Measurements from ENCODE around the gene IGSF9. TPM values are rescaled to one million over a fixed set of nuclear protein-coding genes. Genes with fewer than 3 reads are reported as not detected.
A peak's percentile ranks its signal among the peaks of the same experiment; 100 is the strongest.

Gene IGSF9
- total RNA-seq, 1 donor from 2014 or later: 8.7 TPM

GRCh38 chr1:159973350-159973940, 28.0 kb upstream of the IGSF9 start:
- no peak for DNase-seq

- no peak for DNase-seq
Measured at GRCh38 chr1:159972443-159973205, 27.2 kb upstream of the IGSF9 start.

DNA sequence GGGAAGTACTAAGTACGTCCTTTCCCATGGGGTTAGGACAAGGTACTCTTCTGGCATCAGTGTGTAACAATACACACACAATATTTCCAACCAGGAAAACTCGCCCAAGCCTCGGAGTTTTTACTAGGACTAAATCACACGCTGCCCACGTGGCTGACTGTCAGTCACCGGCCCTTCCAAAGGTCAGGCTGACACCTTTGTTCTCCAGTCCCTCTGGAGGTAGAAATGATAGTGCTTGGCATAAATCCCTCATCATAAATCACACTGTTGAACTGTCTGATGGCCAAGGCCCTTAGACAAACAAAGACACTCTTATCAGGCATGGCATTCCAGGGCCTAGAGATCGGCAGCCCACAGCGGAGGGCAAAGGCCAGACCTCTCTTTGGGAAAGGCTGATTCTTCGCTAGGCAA, 25.5 kb upstream of the IGSF9 start:
- no peak for DNase-seq

DNA sequence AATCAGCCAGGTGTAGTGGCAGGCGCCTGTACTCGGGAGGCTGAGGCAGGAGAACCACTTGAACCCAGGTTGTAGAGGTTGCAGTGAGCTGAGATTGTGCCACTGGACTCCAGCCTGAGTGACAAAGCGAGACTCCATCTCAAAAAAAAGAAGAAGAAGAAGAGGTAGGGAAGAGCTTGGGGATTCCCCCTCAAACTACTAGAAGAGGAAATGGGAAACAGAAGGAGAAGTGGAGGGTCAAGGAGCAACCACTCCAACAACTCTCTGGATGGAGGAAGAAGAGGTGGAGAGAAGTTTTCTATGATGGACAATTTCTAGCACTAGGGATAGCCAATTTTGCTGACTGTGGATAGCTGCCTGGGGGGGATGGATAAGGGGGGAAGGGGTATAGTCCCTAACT, 23.5 kb upstream of the IGSF9 start:
- no peak for DNase-seq

- no peak for DNase-seq
Measured at GRCh38 chr1:159965263-159965662, 19.9 kb upstream of the IGSF9 start.

DNA sequence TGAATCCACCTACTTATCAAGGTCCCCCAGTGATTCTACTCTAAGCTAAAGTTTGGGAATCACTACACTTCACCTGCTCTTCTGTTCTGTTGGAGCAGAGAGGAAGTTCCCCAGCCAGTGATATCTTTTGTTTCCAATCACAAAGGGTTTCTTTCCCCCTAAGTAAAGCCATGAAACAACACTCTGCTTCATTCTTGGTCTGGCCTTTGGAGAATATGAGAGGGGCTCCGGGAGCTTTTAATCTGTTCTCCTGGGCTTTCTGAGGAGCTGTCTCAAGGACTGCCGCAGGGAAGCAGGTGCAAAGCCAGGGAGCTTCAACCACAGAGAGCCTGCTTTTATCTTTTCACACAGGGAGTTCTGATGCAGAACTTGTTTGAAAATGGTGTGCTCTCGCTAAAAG, 18.7 kb upstream of the IGSF9 start:
- no peak for DNase-seq

DNA sequence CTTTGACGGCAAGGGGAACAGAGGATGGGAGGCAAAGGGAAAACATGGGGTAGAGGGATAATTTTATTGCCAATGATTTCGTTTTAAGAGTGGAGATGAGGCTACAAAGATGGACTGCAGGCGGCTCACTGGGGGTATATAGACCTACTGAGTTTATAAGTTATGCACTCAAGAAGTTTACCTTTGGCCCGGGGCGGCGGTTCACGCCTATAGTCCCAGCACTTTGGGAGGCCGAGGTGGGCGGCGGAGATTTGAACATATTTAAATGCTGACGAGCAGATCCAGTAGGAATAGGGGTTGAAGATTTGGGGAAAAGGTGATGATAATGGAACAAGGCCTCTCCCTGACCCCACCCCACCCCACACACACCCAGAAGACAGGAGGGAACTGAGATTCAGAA, 16.8 kb upstream of the IGSF9 start:
- DNase-seq: no peak

DNA sequence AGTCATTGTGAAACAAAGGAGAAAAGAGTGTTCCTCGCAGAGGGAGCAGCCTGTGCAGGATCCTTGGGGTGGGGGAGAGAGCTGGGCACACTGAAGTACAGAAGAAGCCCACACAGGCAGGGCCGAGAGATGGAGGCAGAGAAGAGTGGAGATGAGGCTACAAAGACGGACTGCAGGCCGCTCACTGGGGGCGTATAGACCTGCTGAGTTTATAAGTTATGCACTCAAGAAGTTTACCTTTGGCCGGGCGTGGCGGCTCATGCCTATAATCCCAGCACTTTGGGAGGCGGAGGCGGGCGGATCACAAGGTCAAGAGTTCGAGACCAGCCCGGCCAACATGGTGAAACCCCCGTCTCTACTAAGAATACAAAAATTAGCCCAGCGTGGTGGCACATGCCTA, 16.2 kb upstream of the IGSF9 start:
- no peak for DNase-seq

- peak; percentile 34 for DNase-seq
Measured at GRCh38 chr1:159960721-159961381, 15.4 kb upstream of the IGSF9 start.

- DNase-seq: no peak
Measured at GRCh38 chr1:159959451-159959850, 14.0 kb upstream of the IGSF9 start.

- DNase-seq: no peak
Measured at GRCh38 chr1:159958719-159959380, 13.4 kb upstream of the IGSF9 start.

GRCh38 chr1:159957824-159958268, 12.4 kb upstream of the IGSF9 start:
- no peak for DNase-seq

DNA sequence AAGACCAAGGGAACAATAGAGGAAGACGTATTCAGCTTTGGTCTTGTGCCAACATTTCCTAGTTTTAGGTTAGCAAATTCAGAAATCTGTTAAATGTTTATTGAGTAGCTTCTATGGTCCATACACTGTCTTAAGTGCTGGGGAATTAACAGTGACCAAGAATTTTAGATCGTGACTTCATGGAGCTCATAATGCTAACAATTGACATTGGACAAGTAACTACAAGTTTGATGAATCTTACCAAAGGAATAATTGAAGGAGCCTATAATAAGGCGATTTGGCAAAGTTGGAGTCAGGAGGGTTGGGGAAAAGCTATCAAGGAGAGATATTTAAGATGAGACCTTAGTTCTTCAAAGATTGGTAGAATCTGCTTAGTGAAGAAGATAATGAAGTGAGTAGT, 10.0 kb upstream of the IGSF9 start:
- DNase-seq: no peak

DNA sequence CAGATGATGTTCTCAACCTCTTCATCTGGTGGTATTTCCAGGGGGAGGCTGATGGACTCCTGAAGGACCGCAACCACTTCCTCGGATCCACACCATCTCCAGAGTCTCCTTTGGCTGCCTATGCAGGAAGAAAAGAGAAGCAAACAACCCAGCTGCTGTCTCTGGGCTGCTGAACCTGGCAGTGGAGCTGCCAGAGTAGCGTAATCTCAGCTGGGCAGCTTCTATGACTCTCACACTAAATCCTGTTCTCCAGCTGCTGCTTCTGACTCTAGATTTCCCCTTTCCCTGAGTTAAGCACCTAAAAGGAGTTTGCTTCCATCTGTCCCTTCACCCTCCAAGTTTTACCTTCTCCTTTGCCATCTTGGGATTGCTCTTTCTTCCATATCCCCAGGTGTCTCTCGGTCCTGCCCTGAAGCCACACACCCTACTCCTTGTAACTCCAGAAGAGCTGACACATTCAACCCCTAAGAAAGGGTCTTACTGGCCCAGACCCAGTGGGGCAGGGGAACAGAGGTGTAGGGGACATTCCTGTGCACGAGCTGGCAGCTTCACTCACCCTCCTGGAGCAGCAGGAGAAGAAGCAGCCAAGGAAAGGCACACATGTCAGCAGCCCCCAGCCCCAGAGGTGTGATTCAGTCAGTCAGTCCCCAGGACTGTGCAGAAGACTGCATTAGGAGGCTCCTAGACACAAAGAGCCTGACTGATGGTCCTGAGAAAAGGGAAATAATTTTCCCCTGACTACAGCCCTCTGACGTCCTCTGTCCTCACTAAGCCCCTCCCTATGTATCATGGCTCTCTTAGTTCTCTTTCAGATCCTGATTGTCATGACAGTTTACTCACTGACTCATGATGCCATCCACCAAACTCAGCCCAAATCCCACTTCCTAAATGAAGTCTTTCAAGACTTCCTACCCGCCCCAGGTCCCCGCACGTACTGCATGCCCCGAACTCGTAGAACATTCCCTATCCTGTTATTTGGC, 8.4 kb upstream of the IGSF9 start, which contains the start of gene SLAMF9:
Gene SLAMF9, minus strand, starts transcription at position 702 of the 980 bp plus-strand sequence. Its CDS starts 100 bp downstream, at position 602.
- peak; percentile 29 for DNase-seq

DNA sequence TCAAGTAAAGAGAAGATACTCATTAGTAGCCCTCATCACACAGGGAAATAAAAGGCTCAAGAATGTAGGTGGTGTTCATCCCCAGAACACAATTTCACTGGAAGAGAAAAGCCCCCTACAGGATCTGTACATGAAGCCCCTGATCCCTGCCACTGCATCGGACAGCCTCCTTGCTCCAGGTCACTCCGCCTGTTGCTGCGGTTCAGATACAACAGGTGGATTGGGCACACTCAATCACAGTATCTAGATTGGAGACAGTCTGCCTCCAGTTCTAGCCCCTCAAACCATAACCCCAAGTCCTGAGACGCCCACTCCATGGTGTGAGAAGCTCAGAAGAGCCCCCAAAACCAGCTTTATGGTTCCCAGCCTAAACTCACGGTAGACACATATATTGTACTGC, 7.5 kb upstream of the IGSF9 start:
- no peak for DNase-seq

GRCh38 chr1:159951551-159951950, 6.1 kb upstream of the IGSF9 start:
- no peak for DNase-seq

DNA sequence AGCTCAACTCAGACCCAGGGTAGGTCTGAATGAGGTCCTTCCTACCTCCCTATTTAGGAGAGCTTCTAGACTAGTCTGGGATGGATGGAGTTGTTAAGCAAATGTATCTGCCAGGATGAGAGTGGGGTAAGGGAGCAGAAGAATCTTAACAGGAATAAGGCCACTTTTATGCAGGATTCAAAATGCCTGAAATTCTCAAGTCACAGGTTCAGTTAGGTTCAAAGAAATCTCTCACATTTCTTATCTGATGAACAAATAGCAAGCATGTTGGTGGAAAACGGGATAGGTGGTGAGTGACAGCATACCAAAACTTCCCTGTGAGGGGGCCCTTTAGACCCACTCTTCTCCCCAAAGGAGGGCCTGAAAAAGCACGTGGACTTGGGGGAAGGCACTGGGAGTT, 5.6 kb upstream of the IGSF9 start:
- DNase-seq: no peak

DNA sequence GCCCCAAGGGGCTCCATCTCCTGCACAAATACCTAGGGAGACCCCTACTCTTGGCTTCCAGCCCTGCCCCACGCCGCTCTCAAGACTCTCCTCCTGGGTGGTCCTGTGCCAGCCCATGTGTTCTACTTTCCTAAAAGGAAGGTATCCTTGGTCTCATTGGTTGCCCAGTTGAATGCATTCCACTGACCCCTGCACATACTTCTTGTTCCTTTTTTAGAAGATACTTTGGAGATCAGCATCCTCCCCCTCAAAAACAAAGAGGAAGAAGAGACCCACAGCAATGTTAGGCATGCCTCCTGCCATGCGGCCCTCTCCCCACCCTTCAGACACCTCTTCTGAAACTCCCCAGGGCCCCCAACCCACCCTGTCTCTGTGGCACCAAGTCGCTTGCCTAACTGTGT, 4.6 kb upstream of the IGSF9 start:
- no peak for DNase-seq

DNA sequence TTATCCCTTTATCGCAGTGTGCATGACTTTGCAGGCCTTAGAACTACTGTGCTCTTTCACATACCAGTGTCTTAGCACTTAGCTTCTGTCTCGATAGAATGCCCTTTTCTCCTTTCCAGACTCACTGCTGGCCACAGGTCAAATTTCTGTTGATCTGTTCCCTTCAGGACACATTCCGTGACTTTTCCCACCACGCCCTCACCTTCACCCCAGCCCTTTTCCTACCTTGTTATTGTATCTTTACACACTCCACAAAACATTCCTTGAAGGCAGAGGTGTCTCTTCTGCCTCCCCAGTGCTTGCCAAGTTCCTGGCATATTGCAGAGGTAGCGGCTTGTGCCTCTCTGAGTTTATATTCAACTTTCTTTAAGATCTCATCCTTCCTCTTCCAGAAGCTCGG, 3.7 kb upstream of the IGSF9 start:
- no peak for DNase-seq

- no peak for DNase-seq
Measured at GRCh38 chr1:159947942-159948341, 2.5 kb upstream of the IGSF9 start.
